ENCODE results near the gene ATP11C.

DNA sequence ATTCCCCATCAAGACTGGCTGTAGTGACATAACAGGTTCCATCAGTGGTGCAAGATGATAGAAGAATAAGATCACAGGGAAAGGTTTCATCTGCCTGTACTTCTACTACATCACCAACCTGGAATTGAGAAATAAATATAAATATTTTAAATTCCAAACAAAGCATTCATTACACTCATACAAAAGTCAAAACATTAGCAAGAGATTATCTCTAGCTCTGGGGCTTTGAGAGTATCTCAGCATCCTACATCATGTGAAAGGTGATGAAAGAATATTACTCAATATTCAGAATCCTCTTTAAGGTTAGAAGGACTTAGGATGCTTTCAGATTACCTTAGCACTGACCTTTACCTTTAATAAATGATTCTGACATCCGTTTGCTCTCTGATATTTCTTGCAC, 128.4 kb downstream of the ATP11C start:
- TF ChIP-seq POLR2AphosphoS5 (IDR thresholded peaks at IDR 0.05; ENCODE audit: low read depth, low read length), result no peak
- no peak for TF ChIP-seq POLR2A (IDR thresholded peaks at IDR 0.05; ENCODE audit: low read depth, low read length)
- TF ChIP-seq TAF1 (IDR thresholded peaks at IDR 0.05; ENCODE audit: low read depth, low read length), result no peak
- no peak for TF ChIP-seq SPI1 (IDR thresholded peaks at IDR 0.05; ENCODE audit: low read depth, low read length)
- no peak for TF ChIP-seq POU2F2 (IDR thresholded peaks at IDR 0.05; ENCODE audit: low read depth, low read length)
